Testis (tissue), 3 donors: Measurements from ENCODE around the gene IFIT1. TPM values are rescaled to one million over a fixed set of nuclear protein-coding genes. Genes with fewer than 3 reads are reported as not detected.

Experiments used
- DNase-seq: peaks from one replicate; pipeline ENCODE4 v3.0.0-alpha.2; 2019
- H3K27ac ChIP-seq, 2 donors: fragments of 200-600 bp; sonication (generic); one replicate each; pipeline ENCODE4 v1.5.1; 2019
- H3K27me3 ChIP-seq: fragments of 200-600 bp; sonication (generic); one replicate; pipeline ENCODE4 v1.5.1; 2019
- H3K36me3 ChIP-seq: fragments of 200-600 bp; sonication (generic); one replicate; pipeline ENCODE4 v1.5.1; 2017; ENCODE audit warnings: low read depth; ENCODE audit errors: missing control alignments
- H3K4me1 ChIP-seq: fragments of 200-600 bp; sonication (generic); one replicate; pipeline ENCODE4 v1.5.1; 2019
- H3K4me3 ChIP-seq, 2 donors: fragments of 200-600 bp; sonication (generic); one replicate each; pipeline ENCODE4 v1.5.1; 2017 to 2019
- H3K9me3 ChIP-seq: fragments of 200-600 bp; sonication (generic); one replicate; pipeline ENCODE4 v1.5.1; 2017
- POLR2A ChIP-seq: fragments of 450-650 bp; IDR thresholded peaks from one replicate; pipeline ENCODE4 v1.6.1; 2017; ENCODE audit warnings: antibody characterized with exemption, mild to moderate bottlenecking, moderate library complexity
- WGBS, 2 donors: methylation state at CpG; one replicate each; pipeline ENCODE4 v1.1.5; 2018; 5-methylcytosine and 5-hydroxymethylcytosine counted together
- intact Hi-C: fragments of 100-400 bp; cut with DNase I; formaldehyde crosslinking; loops from one replicate; pipeline ENCODE4 v1.15.1; 2023; ENCODE audit warnings: low total_unique reads
- polyA plus RNA-seq: library from polyadenylated mRNA; stranded (reverse); fragments of 350-450 nt; fragmentation: Illumina TruSeq; extraction: RNeasy Lipid Tissue Mini Kit (QIAGEN cat#74804); gene quantifications from one replicate; pipeline ENCODE4 v1.2.3, GENCODE V29; 2014; ENCODE audit warnings: low read depth, low replicate concordance; ENCODE audit not compliant: insufficient read depth
- total RNA-seq, 2 donors: library from RNA; depleted of rRNA; stranded (reverse); fragments of >200 nt; gene quantifications; one replicate each; pipeline ENCODE4 v1.2.3, GENCODE V29; 2016
- TF ChIP-seq, protein P1 (sequence below), 3 experiments: fragments of 450-650 bp in 2 of 3; fragments of 200-600 bp in 1 of 3; sonication (generic) in 1 of 3; IDR thresholded peaks; one replicate each; pipeline ENCODE4 v1.5.1; 2016 to 2019; ENCODE audit warnings: antibody characterized with exemption in 3 of 3, mild to moderate bottlenecking in 2 of 3, moderate library complexity in 1 of 3

The IFIT1 gene
- total and polyA plus RNA-seq, 3 donors from 2014 or later: 13.1 to 15.3 (median 14.8) TPM

DNA sequence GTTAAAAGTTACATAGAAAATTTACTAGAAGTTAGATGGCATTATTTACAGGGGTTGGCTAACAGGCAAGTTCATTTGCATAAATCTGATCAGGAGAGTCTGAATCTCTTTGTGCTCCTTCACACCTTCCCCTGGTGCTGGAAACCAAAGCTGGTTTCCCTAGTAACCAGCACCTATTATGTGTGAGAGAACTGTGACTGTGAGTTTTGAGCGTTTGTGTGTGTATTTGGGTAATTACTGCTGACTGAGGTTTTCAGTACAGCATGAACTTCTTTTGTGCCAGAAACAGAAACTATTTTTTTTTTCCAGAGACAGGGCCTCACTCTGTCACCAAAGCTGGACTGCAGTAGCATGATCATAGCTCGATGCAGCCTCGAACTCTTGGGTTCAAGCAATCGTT is 24.9 kb upstream of the IFIT1 start:
- WGBS, 2 donors: 57 to 61% methylated on average over 4 of the region's 4 CpGs
- intact Hi-C loops: no loop called here
- H3K4me3 ChIP-seq: no peak overlapping the region
- no peak for TF ChIP-seq POLR2A
- TF ChIP-seq, protein P1, sequence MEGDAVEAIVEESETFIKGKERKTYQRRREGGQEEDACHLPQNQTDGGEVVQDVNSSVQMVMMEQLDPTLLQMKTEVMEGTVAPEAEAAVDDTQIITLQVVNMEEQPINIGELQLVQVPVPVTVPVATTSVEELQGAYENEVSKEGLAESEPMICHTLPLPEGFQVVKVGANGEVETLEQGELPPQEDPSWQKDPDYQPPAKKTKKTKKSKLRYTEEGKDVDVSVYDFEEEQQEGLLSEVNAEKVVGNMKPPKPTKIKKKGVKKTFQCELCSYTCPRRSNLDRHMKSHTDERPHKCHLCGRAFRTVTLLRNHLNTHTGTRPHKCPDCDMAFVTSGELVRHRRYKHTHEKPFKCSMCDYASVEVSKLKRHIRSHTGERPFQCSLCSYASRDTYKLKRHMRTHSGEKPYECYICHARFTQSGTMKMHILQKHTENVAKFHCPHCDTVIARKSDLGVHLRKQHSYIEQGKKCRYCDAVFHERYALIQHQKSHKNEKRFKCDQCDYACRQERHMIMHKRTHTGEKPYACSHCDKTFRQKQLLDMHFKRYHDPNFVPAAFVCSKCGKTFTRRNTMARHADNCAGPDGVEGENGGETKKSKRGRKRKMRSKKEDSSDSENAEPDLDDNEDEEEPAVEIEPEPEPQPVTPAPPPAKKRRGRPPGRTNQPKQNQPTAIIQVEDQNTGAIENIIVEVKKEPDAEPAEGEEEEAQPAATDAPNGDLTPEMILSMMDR (IDR thresholded peaks at IDR 0.05): no peak
- H3K27me3 ChIP-seq: no peaks in the 10 kb centered on the region
- peak overlapping the region in 1 of 2 donors; percentile 70 for H3K27ac ChIP-seq
- peaks cover 13% of the 10 kb centered on the region for H3K4me1 ChIP-seq
- no peak for DNase-seq
- no peaks in the 10 kb centered on the region for H3K36me3 ChIP-seq
- H3K9me3 ChIP-seq: no peaks in the 10 kb centered on the region

DNA sequence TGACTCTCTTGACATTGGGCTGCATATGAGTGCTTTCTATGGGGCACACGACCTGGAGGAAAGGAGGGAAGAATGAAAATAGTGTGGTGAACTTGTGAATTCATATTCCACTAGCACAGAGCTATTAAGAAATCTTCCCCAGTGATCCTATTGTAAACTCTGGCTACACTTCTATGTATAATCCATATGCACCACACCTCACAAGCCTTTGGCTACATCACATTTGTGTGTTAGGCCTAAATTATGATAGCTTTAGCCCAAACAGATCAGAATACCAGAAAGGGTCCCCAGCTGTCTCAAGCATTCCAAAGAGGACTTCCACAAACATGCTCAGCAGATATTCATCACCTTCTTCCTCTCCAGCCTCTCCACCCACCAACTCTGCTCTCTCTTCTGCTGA is 24.3 kb upstream of the IFIT1 start:
- Histone ChIP-seq H3K4me1 (peaks cover 13% of the 10 kb centered on the region), H3K36me3 (no peaks in the 10 kb centered on the region), H3K27ac (peak overlapping the region in 1 of 2 donors; percentile 70), H3K9me3 (no peaks in the 10 kb centered on the region), H3K4me3 (no peak overlapping the region), H3K27me3 (no peaks in the 10 kb centered on the region)
- 75 to 79% methylated on average over 1 of the region's 1 CpG for WGBS, 2 donors
- no peak for DNase-seq
- no peak for TF ChIP-seq POLR2A
- TF ChIP-seq, protein P1 (IDR thresholded peaks at IDR 0.05): no peak
- intact Hi-C loops: no loop called here

DNA sequence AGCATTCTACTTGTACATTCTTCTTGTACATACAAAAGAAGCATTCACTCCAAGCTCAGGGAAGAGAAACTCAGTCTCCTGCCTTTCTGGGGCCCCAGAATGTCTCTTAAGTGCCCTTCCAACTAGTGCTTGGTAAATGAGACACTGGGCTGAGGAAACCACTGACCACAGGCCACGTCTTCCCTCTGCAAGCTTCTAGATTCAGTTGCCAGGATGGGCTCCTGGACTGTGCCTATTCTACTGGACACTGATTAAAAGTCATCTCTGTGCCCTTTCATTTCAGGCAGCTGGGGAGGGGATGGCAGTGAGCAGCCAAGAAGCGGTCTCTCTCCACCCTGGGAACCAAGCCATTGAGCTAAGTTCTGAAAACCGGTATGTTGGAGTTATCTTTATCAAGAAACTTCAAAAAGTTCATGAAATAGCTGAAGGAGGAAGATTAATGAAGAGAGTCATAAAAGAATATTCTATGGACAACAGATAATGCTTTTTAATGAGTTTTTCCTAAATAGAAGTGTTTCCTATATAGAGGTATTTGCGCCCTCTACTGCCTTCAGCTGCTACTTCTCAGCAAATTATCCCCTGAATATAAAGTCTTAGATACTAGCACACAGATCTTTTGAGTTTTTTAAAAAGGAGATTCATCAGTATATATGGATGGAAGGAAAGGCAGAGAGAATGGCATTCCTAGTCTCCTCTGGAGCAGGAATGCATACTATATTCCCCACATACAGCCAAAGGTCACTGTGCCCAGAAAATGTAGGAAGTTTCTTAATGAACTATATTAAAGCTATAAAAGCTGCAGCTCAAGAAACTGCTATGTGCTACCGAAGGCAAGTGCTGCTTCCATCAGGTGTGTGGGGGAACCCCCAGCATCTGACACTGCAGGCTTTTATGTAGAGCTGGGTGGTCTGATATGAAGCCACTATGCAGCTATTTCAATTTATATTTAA is 23.0 kb upstream of the IFIT1 start:
- H3K9me3 ChIP-seq: no peaks in the 10 kb centered on the region
- H3K4me3 ChIP-seq: no peak overlapping the region
- no peaks in the 10 kb centered on the region for H3K27me3 ChIP-seq
- no peak for DNase-seq
- no peak overlapping the region for H3K27ac ChIP-seq
- peaks cover 22% of the 10 kb centered on the region for H3K4me1 ChIP-seq
- H3K36me3 ChIP-seq: no peaks in the 10 kb centered on the region
- TF ChIP-seq, protein P1 (IDR thresholded peaks at IDR 0.05): peak in 1 of 3 experiments; percentile 16
- no peak for TF ChIP-seq POLR2A
- 55 to 66% methylated on average over 5 of the region's 5 CpGs for WGBS, 2 donors
- intact Hi-C loops: no loop called here

DNA sequence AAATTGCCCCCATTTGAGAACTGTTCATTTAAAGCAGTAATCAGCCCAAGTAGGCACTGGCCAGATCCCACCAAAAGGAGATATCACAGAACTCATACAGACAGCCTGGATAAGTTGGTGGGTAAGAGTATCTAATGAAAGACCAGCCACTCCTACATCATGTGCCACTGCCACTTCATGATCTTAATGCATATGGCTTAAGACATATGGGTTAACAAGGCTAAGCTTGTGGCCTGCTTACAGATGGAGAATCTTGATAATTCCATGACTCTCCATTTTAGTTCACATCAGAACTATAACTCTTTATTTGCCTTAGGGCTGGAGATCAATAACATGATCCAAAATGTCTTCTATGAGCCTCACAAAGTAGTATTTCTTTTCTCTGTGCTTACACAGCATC is 21.3 kb upstream of the IFIT1 start:
- no peak for DNase-seq
- intact Hi-C loops: no loop called here
- peaks cover 30% of the 10 kb centered on the region for H3K4me1 ChIP-seq
- no peaks in the 10 kb centered on the region for H3K36me3 ChIP-seq
- no peak overlapping the region for H3K27ac ChIP-seq
- no peaks in the 10 kb centered on the region for H3K9me3 ChIP-seq
- no peaks in the 10 kb centered on the region for H3K27me3 ChIP-seq
- TF ChIP-seq, protein P1 (IDR thresholded peaks at IDR 0.05): no peak
- no peak for TF ChIP-seq POLR2A
- H3K4me3 ChIP-seq: no peak overlapping the region
